H1 (cell line): ENCODE results near the gene MTMR1. TPM values are rescaled to one million over a fixed set of nuclear protein-coding genes. Genes with fewer than 3 reads are reported as not detected.

Source experiments
- CTCF ChIA-PET: fragments of 300-600 bp; sonication (Branson Sonifier 250); formaldehyde crosslinking; loops from one replicate; lab custom pipeline; 2021; ENCODE audit not compliant: partially characterized antibody; lab: Charles Lee
- POLR2A ChIA-PET: fragments of 300-600 bp; sonication (Branson Sonifier 250); formaldehyde crosslinking; loops from one replicate; lab custom pipeline; 2021; ENCODE audit warnings: inconsistent platforms; ENCODE audit not compliant: partially characterized antibody; lab: Charles Lee
- DNase-seq, 2 experiments: peaks; one replicate each; pipeline versions ENCODE4 v3.0.0 to v3.0.0-alpha.2; 2010 to 2022; ENCODE audit warnings: low spot score in 2 of 2, low read depth in 1 of 2, mixed read lengths in 1 of 2
- FAIRE-seq: peaks from 2 replicates; lab custom pipeline; 2011; peaks lifted over from hg19 to GRCh38; lab: Jason Lieb, UNC
- H2AFZ ChIP-seq: 2 replicates; pipeline ENCODE4 v1.8.1; 2012; ENCODE audit warnings: low read length, inconsistent platforms
- H2AK5ac ChIP-seq: 2 replicates; pipeline ENCODE4 v1.6.1; 2013; ENCODE audit warnings: low read depth, low read length
- H2BK120ac ChIP-seq: replicated peaks from 2 replicates; pipeline ENCODE3; 2013; ENCODE audit warnings: low read depth, low read length, inconsistent platforms
- H2BK12ac ChIP-seq: 2 replicates; pipeline ENCODE4 v1.6.1; 2013; ENCODE audit warnings: low read depth, low read length
- H2BK15ac ChIP-seq: 2 replicates; pipeline ENCODE4 v1.6.1; 2013; ENCODE audit warnings: low read length
- H2BK20ac ChIP-seq: 2 replicates; pipeline ENCODE4 v1.6.1; 2013; ENCODE audit warnings: low read length
- H2BK5ac ChIP-seq: 2 replicates; pipeline ENCODE4 v1.6.1; 2013; ENCODE audit warnings: low read depth, low read length
- H3K14ac ChIP-seq: 2 replicates; pipeline ENCODE4 v1.6.1; 2013; ENCODE audit warnings: inconsistent platforms; ENCODE audit not compliant: insufficient read length
- H3K18ac ChIP-seq: 2 replicates; pipeline ENCODE4 v1.6.1; 2013; ENCODE audit warnings: low read length; ENCODE audit errors: extremely low read depth
- H3K23ac ChIP-seq: 2 replicates; pipeline ENCODE4 v1.6.1; 2013; ENCODE audit warnings: inconsistent platforms; ENCODE audit not compliant: insufficient read length
- H3K23me2 ChIP-seq: 2 replicates; pipeline ENCODE4 v1.6.1; 2013; ENCODE audit warnings: low read depth, low read length
- H3K27ac ChIP-seq: 2 replicates; pipeline ENCODE4 v1.6.1; 2011; ENCODE audit warnings: low read depth, low read length, inconsistent platforms
- H3K27me3 ChIP-seq, 4 experiments: replicated peaks in 1 of 4; 1 replicate in 1 of 4; 2 replicates in 3 of 4; pipeline versions ENCODE4 v1.6.1 to v1.8.1; 2011 to 2013; ENCODE audit warnings: low read length in 3 of 4, mild to moderate bottlenecking in 3 of 4, inconsistent platforms in 2 of 4, mixed read lengths in 2 of 4, moderate library complexity in 1 of 4; ENCODE audit not compliant: control insufficient read depth in 3 of 4, insufficient read depth in 3 of 4; ENCODE audit errors: extremely low read depth in 1 of 4
- H3K36me3 ChIP-seq, 4 experiments: 2 replicates each; pipeline versions ENCODE4 v1.6.1 to v1.8.1; 2011 to 2013; ENCODE audit warnings: mild to moderate bottlenecking in 4 of 4, low read length in 3 of 4, moderate library complexity in 2 of 4, control low read depth in 1 of 4, inconsistent platforms in 1 of 4; ENCODE audit not compliant: insufficient read depth in 4 of 4, control insufficient read depth in 2 of 4
- H3K4ac ChIP-seq: replicated peaks from 2 replicates; pipeline ENCODE3; 2013; ENCODE audit warnings: low read length, low read depth, mixed read lengths, inconsistent platforms; ENCODE audit not compliant: insufficient read length
- H3K4me1 ChIP-seq, 4 experiments: replicated peaks in 1 of 4; 1 replicate in 1 of 4; 2 replicates in 3 of 4; pipeline versions ENCODE4 v1.6.1 to v1.8.1; 2011 to 2013; ENCODE audit warnings: low read length in 3 of 4, inconsistent platforms in 2 of 4, mixed read lengths in 1 of 4; ENCODE audit not compliant: insufficient read depth in 4 of 4, control insufficient read depth in 3 of 4
- H3K4me2 ChIP-seq, 2 experiments: 2 replicates each; pipeline versions ENCODE4 v1.6.1 to v1.8.1; 2011 to 2013; ENCODE audit warnings: low read depth in 2 of 2, low read length in 2 of 2, control low read depth in 1 of 2, inconsistent platforms in 1 of 2, mild to moderate bottlenecking in 1 of 2; ENCODE audit not compliant: insufficient read depth in 1 of 2
- H3K4me3 ChIP-seq, 4 experiments: fragments of 200-600, 300-600 bp in 1 of 4; sonication (generic), shearing (Covaris generic), sonication (Bioruptor Twin) in 1 of 4; 2 replicates each; pipeline versions ENCODE4 v1.5.1 to v1.8.1; 2011 to 2016; ENCODE audit warnings: low read length in 4 of 4, low read depth in 3 of 4, control low read depth in 2 of 4, inconsistent platforms in 2 of 4, mild to moderate bottlenecking in 2 of 4, mixed read lengths in 1 of 4, moderate library complexity in 1 of 4; ENCODE audit not compliant: insufficient read depth in 2 of 4; ENCODE audit errors: extremely low read depth in 1 of 4
- H3K56ac ChIP-seq: replicated peaks from 2 replicates; pipeline ENCODE3; 2013; ENCODE audit warnings: low read depth, mild to moderate bottlenecking, mixed read lengths, low read length, inconsistent platforms; ENCODE audit not compliant: insufficient read length
- H3K79me1 ChIP-seq: 2 replicates; pipeline ENCODE4 v1.6.1; 2013; ENCODE audit warnings: low read depth, low read length, control low read depth
- H3K79me2 ChIP-seq, 2 experiments: 2 replicates each; pipeline versions ENCODE4 v1.6.1 to v1.8.1; 2012 to 2013; ENCODE audit warnings: low read length in 2 of 2, mild to moderate bottlenecking in 2 of 2, inconsistent platforms in 1 of 2; ENCODE audit not compliant: insufficient read depth in 2 of 2, control insufficient read depth in 1 of 2
- H3K9ac ChIP-seq, 4 experiments: replicated peaks in 1 of 4; 1 replicate in 1 of 4; 2 replicates in 3 of 4; pipeline versions ENCODE4 v1.6.1 to v1.8.1; 2011 to 2013; ENCODE audit warnings: low read depth in 3 of 4, low read length in 3 of 4, control low read depth in 2 of 4, mild to moderate bottlenecking in 2 of 4, moderate library complexity in 2 of 4, inconsistent platforms in 1 of 4; ENCODE audit errors: extremely low read depth in 1 of 4
- H3K9me3 ChIP-seq, 2 experiments: 2 replicates each; pipeline versions ENCODE4 v1.6.1 to v1.8.1; 2012 to 2013; ENCODE audit warnings: mild to moderate bottlenecking in 2 of 2, moderate library complexity in 2 of 2, control low read depth in 1 of 2, inconsistent platforms in 1 of 2, low read depth in 1 of 2, low read length in 1 of 2, mixed read lengths in 1 of 2; ENCODE audit not compliant: insufficient read depth in 2 of 2
- H4K20me1 ChIP-seq, 2 experiments: replicated peaks in 1 of 2; 2 replicates each; pipeline versions ENCODE3 to v1.8.1; 2011 to 2013; ENCODE audit warnings: inconsistent platforms in 2 of 2, low read length in 2 of 2, mild to moderate bottlenecking in 1 of 2; ENCODE audit not compliant: insufficient read depth in 2 of 2, control insufficient read depth in 1 of 2
- H4K5ac ChIP-seq: 2 replicates; pipeline ENCODE4 v1.6.1; 2013; ENCODE audit warnings: low read length, low read depth, mixed read lengths, inconsistent platforms; ENCODE audit not compliant: insufficient read length
- H4K8ac ChIP-seq: 2 replicates; pipeline ENCODE4 v1.8.0; 2013; ENCODE audit warnings: mild to moderate bottlenecking, moderate library complexity, low read length, inconsistent platforms; ENCODE audit not compliant: insufficient read depth; ENCODE audit errors: extremely low read depth
- H4K91ac ChIP-seq: replicated peaks from 2 replicates; pipeline ENCODE3; 2013; ENCODE audit warnings: low read length, mixed read lengths, inconsistent platforms; ENCODE audit not compliant: insufficient read length
- GTF2F1 ChIP-seq: IDR thresholded peaks from 2 replicates; pipeline ENCODE4 v1.6.1; 2012; ENCODE audit warnings: low read depth, low read length, improper control_type of control experiment, borderline replicate concordance
- RXRA ChIP-seq: IDR thresholded peaks from 2 replicates; pipeline ENCODE4 v1.6.1; 2011; ENCODE audit warnings: low read depth, mild to moderate bottlenecking, low read length, moderate library complexity; ENCODE audit not compliant: insufficient read depth
- TBP ChIP-seq: IDR thresholded peaks from 2 replicates; pipeline ENCODE4 v1.6.1; 2011; ENCODE audit warnings: low read depth, low read length, improper control_type of control experiment
- USF2 ChIP-seq: IDR thresholded peaks from 2 replicates; pipeline ENCODE4 v1.6.1; 2011; ENCODE audit warnings: low read length, improper control_type of control experiment
- WGBS, 2 experiments: shearing (Covaris generic) in 1 of 2; methylation state at CpG; one replicate each; pipeline versions ENCODE4 v1.1.6 to v1.1.7; 2013 to 2015; ENCODE audit warnings: low lambda C conversion rate in 2 of 2, mixed read lengths in 2 of 2, inconsistent platforms in 1 of 2, low coverage in 1 of 2, missing lambda C conversion rate in 1 of 2; ENCODE audit not compliant: insufficient replicate concordance in 2 of 2, insufficient coverage in 1 of 2, insufficient read length in 1 of 2; ENCODE audit errors: extremely low coverage in 1 of 2, missing lambda C conversion rate in 1 of 2; 5-methylcytosine and 5-hydroxymethylcytosine counted together
- polyA plus RNA-seq, 7 experiments: library from polyadenylated mRNA; depleted of rRNA in 3 of 7; stranded (reverse) in 5 of 7; unstranded in 2 of 7; fragments of >200 nt in 5 of 7; fragments of 200-250 nt in 2 of 7; gene quantifications; 1 replicate in 5 of 7; 2 replicates in 1 of 7; 4 replicates in 1 of 7; pipeline versions ENCODE4 v1.2.1 to v1.2.3, GENCODE V29; 2011 to 2013; ENCODE audit warnings: missing spikeins in 2 of 7, mixed read lengths in 2 of 7
- total RNA-seq: library from RNA; stranded (reverse); fragmentation: NEBNext Ultra II Directional; extraction: Animal tissue kit (Norgen Biotek cat#: 25700); gene quantifications from 2 replicates; pipeline ENCODE4 v1.2.1, GENCODE V29; 2021

Gene MTMR1
- total and polyA plus RNA-seq, 2 of the 8 experiments (the other 6 are each of a cell fraction or from before 2014, with no cell fraction given) = 15.1 to 23.8 TPM

GRCh38 chrX:150736475-150736874, 43.3 kb downstream of the MTMR1 start:
- FAIRE-seq = no peak
- DNase-seq = no peak
- Histone ChIP-seq H3K4me1 (no peaks in the 10 kb centered on the region), H2BK5ac (no peak overlapping the region), H3K18ac (no peak overlapping the region), H2AFZ (no peak overlapping the region), H2AK5ac (no peak overlapping the region), H3K9ac (no peak overlapping the region), H3K9me3 (no peaks in the 10 kb centered on the region), H3K27ac (no peak overlapping the region), H2BK120ac (no peak overlapping the region), H3K79me1 (no peaks in the 10 kb centered on the region), H3K4ac (no peak overlapping the region), H3K4me3 (no peak overlapping the region), H3K56ac (no peak overlapping the region), H2BK15ac (no peak overlapping the region), H3K36me3 (peaks cover 0 to 9% (median 4%) of the 10 kb centered on the region in 4 experiments; a peak in 5 of 8 replicates), H4K8ac (no peak overlapping the region), H4K91ac (no peak overlapping the region), H3K23me2 (no peaks in the 10 kb centered on the region), H3K4me2 (no peak overlapping the region), H3K27me3 (no peaks in the 10 kb centered on the region), H2BK12ac (no peak overlapping the region), H4K20me1 (peaks cover 0 to 2% of the 10 kb centered on the region in 2 experiments), H3K23ac (no peak overlapping the region), H4K5ac (no peak overlapping the region), H3K14ac (no peak overlapping the region), H2BK20ac (no peak overlapping the region), H3K79me2 (no peaks in the 10 kb centered on the region)
- POLR2A ChIA-PET = no interaction called here
- CTCF ChIA-PET = no interaction called here
- WGBS, 2 experiments = 96% methylated on average over 9 of the region's 9 CpGs; no CpG with 5 or more reads in 1 of the 2 experiments
- TF ChIP-seq RXRA = no peak
- no peak for TF ChIP-seq GTF2F1
- no peak for TF ChIP-seq USF2
- no peak for TF ChIP-seq TBP
